ENCODE results near the gene ERBB4.

DNA sequence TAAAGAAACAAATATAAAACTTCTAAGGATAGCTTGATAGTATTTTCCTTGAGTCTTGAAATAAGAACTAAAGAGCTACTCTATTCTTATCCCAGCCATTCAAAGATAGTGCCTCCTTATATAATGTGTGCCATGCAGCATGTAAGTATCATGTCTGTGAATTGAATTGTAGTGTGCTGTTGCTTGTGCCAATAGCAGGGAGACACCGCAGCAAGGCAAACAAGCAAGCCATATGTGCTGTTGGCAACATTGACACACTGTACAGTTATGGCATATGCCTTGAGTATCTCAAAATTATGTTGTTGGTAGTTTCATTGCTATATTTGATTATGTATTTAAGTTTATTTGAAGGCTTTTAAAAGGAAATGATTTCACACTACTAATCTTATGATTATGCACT lies 58.2 kb downstream of the ERBB4 start:
- TF ChIP-seq NRF1 (IDR thresholded peaks at IDR 0.05; ENCODE audit: low read depth, low read length) (no peak), YY1 (IDR thresholded peaks at IDR 0.05; ENCODE audit: low read depth, low read length) (no peak), ZNF274 (IDR thresholded peaks at IDR 0.05; ENCODE audit: borderline replicate concordance, extremely low read depth, low read length) (no peak), POLR2AphosphoS5 (IDR thresholded peaks at IDR 0.05; ENCODE audit: low read depth, low read length) (no peak), POU5F1 (IDR thresholded peaks at IDR 0.05; ENCODE audit: low read depth, low read length) (no peak)
- TF ChIP-seq, protein P1, sequence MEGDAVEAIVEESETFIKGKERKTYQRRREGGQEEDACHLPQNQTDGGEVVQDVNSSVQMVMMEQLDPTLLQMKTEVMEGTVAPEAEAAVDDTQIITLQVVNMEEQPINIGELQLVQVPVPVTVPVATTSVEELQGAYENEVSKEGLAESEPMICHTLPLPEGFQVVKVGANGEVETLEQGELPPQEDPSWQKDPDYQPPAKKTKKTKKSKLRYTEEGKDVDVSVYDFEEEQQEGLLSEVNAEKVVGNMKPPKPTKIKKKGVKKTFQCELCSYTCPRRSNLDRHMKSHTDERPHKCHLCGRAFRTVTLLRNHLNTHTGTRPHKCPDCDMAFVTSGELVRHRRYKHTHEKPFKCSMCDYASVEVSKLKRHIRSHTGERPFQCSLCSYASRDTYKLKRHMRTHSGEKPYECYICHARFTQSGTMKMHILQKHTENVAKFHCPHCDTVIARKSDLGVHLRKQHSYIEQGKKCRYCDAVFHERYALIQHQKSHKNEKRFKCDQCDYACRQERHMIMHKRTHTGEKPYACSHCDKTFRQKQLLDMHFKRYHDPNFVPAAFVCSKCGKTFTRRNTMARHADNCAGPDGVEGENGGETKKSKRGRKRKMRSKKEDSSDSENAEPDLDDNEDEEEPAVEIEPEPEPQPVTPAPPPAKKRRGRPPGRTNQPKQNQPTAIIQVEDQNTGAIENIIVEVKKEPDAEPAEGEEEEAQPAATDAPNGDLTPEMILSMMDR (IDR thresholded peaks at IDR 0.05; ENCODE audit: control extremely low read depth in 1 of 3, insufficient read depth in 1 of 3, low read depth in 1 of 3, low read length in 3 of 3) = no peak
